ENCODE data around the gene ERBB4. TPM values are rescaled to one million over a fixed set of nuclear protein-coding genes. Genes with fewer than 3 reads are reported as not detected.

ERBB4 gene
- total RNA-seq, 1 donor from 2014 or later: 11.5 TPM

DNA sequence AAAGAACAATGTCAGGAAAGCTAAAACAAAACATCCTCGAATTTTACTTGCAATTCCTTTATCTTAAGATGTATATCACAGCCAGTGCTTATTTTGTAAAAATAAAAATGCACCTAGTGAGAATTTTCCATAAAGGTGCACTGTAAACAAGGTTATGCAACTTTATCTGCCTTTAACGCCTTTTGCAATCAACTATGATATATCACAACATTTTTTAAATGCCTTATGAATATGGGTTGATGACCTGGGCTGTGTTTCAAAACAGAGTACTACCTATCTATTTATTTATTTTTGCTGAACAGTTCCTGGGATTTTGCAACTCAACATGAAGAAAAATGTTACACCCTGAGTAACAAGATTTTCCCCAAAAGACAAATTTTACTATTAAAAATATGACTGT, 1112.4 kb downstream of the ERBB4 start:
- ATAC-seq (ENCODE audit: poor library complexity): no peak
- no peak for DNase-seq
- intact Hi-C loops (cut with DNase I): no loop called here

- intact Hi-C loops (cut with DNase I): no loop called here
- DNase-seq: no peak
- no peak for ATAC-seq (ENCODE audit: poor library complexity)
Observed at GRCh38 chr2:211423018-211423417, 1115.6 kb downstream of the ERBB4 start.

DNA sequence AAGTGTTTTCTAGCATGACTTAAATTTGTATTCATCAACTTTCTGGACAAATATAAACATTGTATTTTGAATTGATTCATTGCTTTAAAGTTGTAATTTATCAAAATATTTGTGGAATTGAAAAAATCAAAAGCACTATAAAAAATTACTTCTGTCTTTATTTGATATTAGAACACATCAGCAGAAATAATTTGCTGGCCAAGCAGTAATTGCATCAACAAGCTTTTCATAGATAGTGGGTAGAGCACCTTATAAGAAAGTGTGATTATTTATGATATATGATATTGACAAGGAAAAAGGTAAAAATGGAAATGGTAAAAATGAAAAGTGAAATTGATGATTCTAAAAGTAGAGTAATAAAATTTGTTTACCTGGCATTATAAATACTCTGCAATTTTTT, 1121.1 kb downstream of the ERBB4 start:
- intact Hi-C loops (cut with DNase I): no loop called here
- no peak for DNase-seq
- no peak for ATAC-seq (ENCODE audit: poor library complexity)

DNA sequence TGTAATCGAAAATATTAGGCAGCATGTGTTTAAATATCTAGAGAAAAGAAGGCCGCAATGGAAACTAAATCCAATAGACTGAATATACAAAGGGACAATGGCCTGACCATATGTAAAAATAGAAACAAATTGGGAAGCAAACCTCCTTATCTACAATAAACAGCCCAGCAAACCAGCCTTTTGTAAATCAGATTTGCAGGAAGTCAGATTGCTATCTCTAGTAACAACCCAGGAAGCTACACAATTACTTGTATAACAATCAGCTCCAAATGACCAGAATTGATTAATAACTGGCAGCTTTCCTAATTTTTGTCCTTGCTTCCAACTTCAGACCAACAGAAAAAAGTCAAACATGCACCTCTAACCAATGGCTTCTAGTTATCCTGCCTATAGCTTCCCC, 1122.2 kb downstream of the ERBB4 start:
- intact Hi-C loops (cut with DNase I): no loop called here
- ATAC-seq (ENCODE audit: poor library complexity): no peak
- no peak for DNase-seq

GRCh38 chr2:211413746-211414145, 1124.9 kb downstream of the ERBB4 start:
- no peak for ATAC-seq (ENCODE audit: poor library complexity)
- no peak for DNase-seq
- intact Hi-C loops (cut with DNase I): no loop called here

GRCh38 chr2:211408483-211408891, 1130.1 kb downstream of the ERBB4 start:
- intact Hi-C loops (cut with DNase I): no loop called here
- DNase-seq: no peak
- ATAC-seq (ENCODE audit: poor library complexity): peak; percentile 68

GRCh38 chr2:211407076-211407475, 1131.5 kb downstream of the ERBB4 start:
- intact Hi-C loops (cut with DNase I): no loop called here
- no peak for ATAC-seq (ENCODE audit: poor library complexity)
- DNase-seq: no peak

DNA sequence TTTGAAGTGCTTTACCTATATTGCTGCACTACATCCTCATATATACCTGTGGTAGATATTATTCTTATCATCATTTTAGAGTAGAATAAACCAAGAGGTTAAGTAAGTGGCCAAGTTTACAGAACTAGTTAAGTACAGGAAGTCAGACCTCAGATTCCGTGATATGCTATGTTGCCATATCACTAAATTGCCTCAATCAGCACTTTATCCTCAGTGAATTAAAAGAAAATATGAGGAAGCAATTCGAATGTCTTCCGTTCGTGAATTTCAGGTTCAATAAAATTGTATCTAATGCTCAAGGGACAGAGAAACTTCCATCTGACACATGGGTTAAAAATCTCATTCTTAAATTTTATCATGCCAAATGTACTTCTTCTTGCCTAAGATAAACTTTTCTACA, 1133.6 kb downstream of the ERBB4 start:
- ATAC-seq (ENCODE audit: poor library complexity) (no peak), DNase-seq (no peak)
- intact Hi-C loops (cut with DNase I): no loop called here

DNA sequence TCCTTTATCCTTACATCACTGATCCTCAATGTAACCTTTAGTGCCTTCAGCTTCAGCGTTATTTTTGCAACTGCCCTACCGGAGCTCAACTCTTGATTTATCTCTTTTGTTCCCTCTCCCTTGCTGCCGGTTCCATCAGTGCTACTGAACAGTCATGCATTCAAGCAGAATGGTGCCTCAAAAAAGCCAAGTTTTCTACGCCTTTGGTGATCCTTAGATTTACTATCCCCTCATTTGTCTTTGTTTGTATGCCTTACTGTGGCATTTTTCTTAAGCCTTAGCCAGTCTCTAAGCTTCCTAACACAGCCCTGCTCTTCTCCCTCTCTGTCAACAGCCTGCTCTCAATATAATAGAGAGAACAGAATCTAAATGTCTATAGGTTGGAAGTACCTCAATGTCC, 1134.5 kb downstream of the ERBB4 start:
- intact Hi-C loops (cut with DNase I): no loop called here
- ATAC-seq (ENCODE audit: poor library complexity) (no peak), DNase-seq (no peak)

GRCh38 chr2:211401328-211401727, 1137.3 kb downstream of the ERBB4 start:
- ATAC-seq (ENCODE audit: poor library complexity): no peak
- no peak for DNase-seq
- intact Hi-C loops (cut with DNase I): no loop called here

- no peak for DNase-seq
- intact Hi-C loops (cut with DNase I): no loop called here
Observed at GRCh38 chr2:211397764-211398163, 1140.8 kb downstream of the ERBB4 start.

DNA sequence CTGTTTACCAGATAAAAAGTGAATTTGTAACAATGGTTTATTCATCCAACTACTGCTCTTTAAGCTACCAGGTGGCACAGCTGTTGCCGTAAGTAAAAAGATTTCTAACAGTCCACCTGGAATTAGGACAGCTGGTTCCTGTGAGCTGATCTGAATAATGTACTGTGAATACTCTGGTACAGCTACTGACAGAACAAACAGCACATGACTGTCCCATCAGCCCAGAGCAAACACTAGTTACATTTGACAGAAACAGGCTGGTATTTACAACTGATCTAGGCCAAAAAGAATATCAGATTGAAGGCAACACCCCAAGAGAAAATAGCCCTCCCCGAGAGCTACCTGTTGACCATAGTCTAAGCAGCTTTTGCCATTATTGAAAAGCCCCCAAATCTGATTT, 1141.8 kb downstream of the ERBB4 start:
- intact Hi-C loops (cut with DNase I): no loop called here
- ATAC-seq (ENCODE audit: poor library complexity): peak; percentile 52
- DNase-seq: no peak

More at GRCh38 chr2:211397764-211398163, 1140.8 kb downstream of the ERBB4 start:
- ATAC-seq (ENCODE audit: poor library complexity): no peak

DNA sequence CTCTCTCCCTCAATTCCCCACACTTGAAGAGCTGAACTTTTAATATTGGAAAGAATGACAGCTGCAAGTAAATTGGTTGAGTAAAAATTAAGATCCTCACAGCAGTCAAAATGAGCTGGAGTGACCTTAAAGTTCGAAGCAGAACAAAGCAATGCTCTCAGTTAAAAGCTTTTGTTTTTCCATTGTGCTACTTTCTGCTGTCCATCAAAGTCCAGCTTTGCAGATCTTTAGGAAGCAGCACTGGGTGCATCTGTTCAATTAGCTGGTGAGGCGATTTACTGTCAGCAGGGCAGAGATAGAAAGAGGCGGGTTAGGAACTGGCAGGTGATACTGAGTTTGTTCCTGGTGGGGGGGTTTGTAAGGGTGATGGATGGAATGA, 1147.4 kb downstream of the ERBB4 start:
- no peak for ATAC-seq (ENCODE audit: poor library complexity)
- intact Hi-C loops (cut with DNase I): no loop called here
- DNase-seq: no peak

DNA sequence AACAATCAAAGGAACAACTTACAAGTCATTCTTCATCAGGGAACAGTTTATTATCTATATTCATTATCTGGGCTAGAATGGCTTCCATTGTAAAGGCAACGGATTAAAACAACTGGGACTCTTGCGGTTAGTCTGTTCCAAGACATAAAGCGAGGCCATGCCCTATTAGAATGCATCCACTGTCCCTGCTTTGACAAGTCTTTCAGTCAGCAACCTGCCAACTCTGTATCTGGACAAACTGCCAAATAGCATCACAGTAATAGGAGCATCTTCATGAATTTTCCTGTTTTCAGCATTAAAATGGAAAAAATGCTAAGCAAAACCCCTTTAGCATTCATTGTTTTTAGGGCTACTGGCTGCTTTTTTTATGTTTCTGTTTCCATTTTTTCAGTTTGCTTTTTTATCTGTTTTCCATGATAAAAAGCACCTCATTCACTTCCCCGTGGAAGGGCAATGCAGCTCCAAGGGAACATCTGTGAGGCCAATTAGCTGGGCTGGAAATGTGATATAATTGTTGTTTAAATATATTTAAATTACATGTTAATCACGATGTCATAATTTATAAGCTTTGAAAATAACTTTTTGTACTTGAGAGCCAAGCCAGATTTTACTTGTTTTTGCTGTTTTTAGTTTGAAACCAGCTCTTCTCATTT, 1147.9 kb downstream of the ERBB4 start:
- ATAC-seq (ENCODE audit: poor library complexity): no peak
- no peak for DNase-seq
- intact Hi-C loops (cut with DNase I): no loop called here

GRCh38 chr2:211387734-211388133, 1150.9 kb downstream of the ERBB4 start:
- intact Hi-C loops (cut with DNase I): no loop called here
- no peak for ATAC-seq (ENCODE audit: poor library complexity)

DNA sequence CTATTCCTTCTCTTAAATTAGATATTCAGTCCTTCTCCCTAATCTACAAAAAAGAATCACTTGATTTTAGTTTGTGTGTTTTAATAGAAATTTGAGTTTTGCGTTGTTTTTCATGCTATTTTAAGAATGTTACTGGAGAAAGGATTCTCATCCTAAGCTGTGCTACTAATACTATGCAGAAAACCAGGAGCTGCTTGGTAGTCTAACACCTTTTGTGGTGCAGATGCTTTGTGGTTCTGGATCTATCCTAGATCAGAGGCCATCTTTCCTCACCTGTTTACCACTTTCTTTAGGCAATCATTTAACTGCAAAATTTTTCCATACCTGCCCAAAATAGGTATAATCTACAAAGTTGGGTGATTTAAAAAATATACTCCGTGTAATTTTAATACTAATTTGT, 1158.6 kb downstream of the ERBB4 start:
- no peak for DNase-seq
- intact Hi-C loops (cut with DNase I): no loop called here
- no peak for ATAC-seq (ENCODE audit: poor library complexity)

More at GRCh38 chr2:211387734-211388133, 1150.9 kb downstream of the ERBB4 start:
- no peak for DNase-seq

GRCh38 chr2:211376410-211376809, 1162.2 kb downstream of the ERBB4 start:
- no peak for DNase-seq
- intact Hi-C loops (cut with DNase I): no loop called here
- ATAC-seq (ENCODE audit: poor library complexity): no peak

DNA sequence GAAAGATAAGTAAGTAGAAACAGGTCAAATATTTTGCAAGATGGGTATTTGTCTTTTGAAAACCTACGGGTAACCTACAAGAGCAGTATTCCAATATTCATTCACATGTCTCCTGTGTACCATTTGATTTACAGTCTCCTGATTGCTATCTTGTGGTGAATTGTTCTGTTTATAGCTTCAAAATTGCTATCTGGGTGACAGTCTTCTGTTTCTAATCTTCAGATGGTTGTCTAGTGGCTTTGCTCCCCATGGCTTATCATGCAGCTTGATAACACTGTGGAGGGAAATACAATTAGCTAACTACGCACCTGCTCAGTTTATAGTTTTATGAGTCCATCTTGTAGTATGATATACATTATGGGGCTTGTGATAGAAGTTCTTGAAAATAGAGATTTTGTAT, 1165.4 kb downstream of the ERBB4 start:
- intact Hi-C loops (cut with DNase I): no loop called here
- ATAC-seq (ENCODE audit: poor library complexity) (no peak), DNase-seq (no peak)

GRCh38 chr2:211371465-211371864, 1167.1 kb downstream of the ERBB4 start:
- ATAC-seq (ENCODE audit: poor library complexity) (no peak), DNase-seq (no peak)
- intact Hi-C loops (cut with DNase I): no loop called here

GRCh38 chr2:211368467-211368866, 1170.1 kb downstream of the ERBB4 start:
- DNase-seq: no peak
- intact Hi-C loops (cut with DNase I): no loop called here
- no peak for ATAC-seq (ENCODE audit: poor library complexity)

DNA sequence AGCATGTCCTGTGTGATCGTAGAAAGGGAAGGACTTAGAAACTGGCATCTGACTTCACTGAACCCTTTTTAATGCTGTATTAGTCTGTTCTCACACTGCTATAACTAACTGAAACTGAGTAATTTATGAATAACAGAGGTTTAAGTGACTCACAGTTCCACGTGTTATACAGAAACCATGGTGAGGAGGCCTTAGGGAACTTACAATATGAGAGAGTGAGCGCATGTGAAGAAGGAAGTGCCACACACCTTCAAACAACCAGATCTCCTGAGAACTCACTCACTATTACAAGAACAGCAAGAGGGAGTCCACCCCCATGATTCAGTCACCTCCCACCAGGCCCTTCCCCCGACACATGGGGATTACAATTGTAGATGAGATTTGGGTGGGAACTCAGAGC, 1170.9 kb downstream of the ERBB4 start:
- DNase-seq (no peak), ATAC-seq (ENCODE audit: poor library complexity) (no peak)
- intact Hi-C loops (cut with DNase I): no loop called here

Measured in Right ventricle myocardium superior (tissue), 1 donor.